ENCODE results near the gene TNFAIP8L1.

Gene TNFAIP8L1

GRCh38 chr19:4688587-4688986 lies 49.3 kb downstream of the TNFAIP8L1 start:
- Histone ChIP-seq H3K4me1 (ENCODE audit: control insufficient read depth, insufficient read depth, low read length, poor library complexity, severe bottlenecking) (no peaks in the 10 kb centered on the region), H3K9me3 (ENCODE audit: control insufficient read depth, low read length) (no peaks in the 10 kb centered on the region), H3K4me3 (ENCODE audit: insufficient read depth, low read depth, low read length, poor library complexity, severe bottlenecking) (no peak overlapping the region), H3K36me3 (ENCODE audit: control insufficient read depth, insufficient read depth, low read length) (peaks cover 66% of the 10 kb centered on the region), H3K27me3 (replicated peaks; ENCODE audit: control insufficient read depth, insufficient read depth, low read length, poor library complexity, severe bottlenecking) (no peaks in the 10 kb centered on the region), H3K27ac (ENCODE audit: insufficient read depth, low read length, poor library complexity, severe bottlenecking) (no peak overlapping the region)
- no peak for DNase-seq

DNA sequence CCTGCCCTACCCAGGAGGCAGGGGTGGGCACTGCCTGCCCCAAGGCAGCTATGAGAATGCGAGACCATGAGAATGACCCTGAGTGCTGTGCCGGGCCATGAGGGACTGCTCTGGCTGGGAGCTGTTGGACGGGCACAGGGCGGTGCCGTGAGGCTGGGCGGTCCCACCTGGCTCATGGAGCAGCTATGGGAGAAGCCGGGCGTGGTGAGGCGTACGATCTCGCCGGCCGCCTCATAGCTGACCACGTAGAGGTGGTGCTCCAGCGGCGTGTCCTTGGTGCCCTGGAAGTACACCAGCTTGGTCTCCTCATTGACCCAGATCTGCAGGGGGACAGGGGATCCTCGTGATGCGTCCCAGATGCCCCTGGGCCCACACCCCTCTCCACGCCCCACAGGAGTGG lies 50.1 kb downstream of the TNFAIP8L1 start:
- peaks cover 69% of the 10 kb centered on the region for H3K36me3 ChIP-seq (ENCODE audit: control insufficient read depth, insufficient read depth, low read length)
- no peak overlapping the region for H3K27ac ChIP-seq (ENCODE audit: insufficient read depth, low read length, poor library complexity, severe bottlenecking)
- no peak overlapping the region for H3K4me3 ChIP-seq (ENCODE audit: insufficient read depth, low read depth, low read length, poor library complexity, severe bottlenecking)
- no peaks in the 10 kb centered on the region for H3K27me3 ChIP-seq (replicated peaks; ENCODE audit: control insufficient read depth, insufficient read depth, low read length, poor library complexity, severe bottlenecking)
- DNase-seq: no peak
- H3K4me1 ChIP-seq (ENCODE audit: control insufficient read depth, insufficient read depth, low read length, poor library complexity, severe bottlenecking): no peaks in the 10 kb centered on the region
- H3K9me3 ChIP-seq (ENCODE audit: control insufficient read depth, low read length): no peaks in the 10 kb centered on the region

DNA sequence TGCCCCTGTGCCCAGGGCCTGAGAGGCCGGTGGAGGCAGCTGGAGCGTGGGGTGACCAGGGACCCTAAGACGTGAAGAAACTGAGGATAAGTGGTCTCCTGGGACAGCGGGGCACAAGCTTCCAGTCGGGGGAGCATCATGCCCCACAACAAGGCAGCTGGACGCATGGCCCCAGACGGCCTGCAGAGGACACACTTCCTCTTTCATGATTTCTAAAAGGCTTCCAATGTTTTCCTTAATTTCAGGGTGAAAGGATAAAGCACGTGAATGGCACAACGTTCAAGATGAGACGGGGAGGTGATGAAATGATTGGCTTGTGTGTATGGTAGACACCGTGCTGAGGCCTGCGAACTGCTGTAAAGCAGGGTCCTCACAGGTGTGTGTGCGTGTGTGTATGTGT lies 51.0 kb downstream of the TNFAIP8L1 start:
- Histone ChIP-seq H3K4me3 (ENCODE audit: insufficient read depth, low read depth, low read length, poor library complexity, severe bottlenecking) (no peak overlapping the region), H3K36me3 (ENCODE audit: control insufficient read depth, insufficient read depth, low read length) (peaks cover 77% of the 10 kb centered on the region), H3K9me3 (ENCODE audit: control insufficient read depth, low read length) (no peaks in the 10 kb centered on the region), H3K27ac (ENCODE audit: insufficient read depth, low read length, poor library complexity, severe bottlenecking) (no peak overlapping the region), H3K27me3 (replicated peaks; ENCODE audit: control insufficient read depth, insufficient read depth, low read length, poor library complexity, severe bottlenecking) (no peaks in the 10 kb centered on the region), H3K4me1 (ENCODE audit: control insufficient read depth, insufficient read depth, low read length, poor library complexity, severe bottlenecking) (no peaks in the 10 kb centered on the region)
- no peak for DNase-seq

GRCh38 chr19:4691373-4691772 lies 52.1 kb downstream of the TNFAIP8L1 start:
- H3K27me3 ChIP-seq (replicated peaks; ENCODE audit: control insufficient read depth, insufficient read depth, low read length, poor library complexity, severe bottlenecking): no peaks in the 10 kb centered on the region
- H3K36me3 ChIP-seq (ENCODE audit: control insufficient read depth, insufficient read depth, low read length): peaks cover 80% of the 10 kb centered on the region
- H3K4me3 ChIP-seq (ENCODE audit: insufficient read depth, low read depth, low read length, poor library complexity, severe bottlenecking): no peak overlapping the region
- no peak for DNase-seq
- no peaks in the 10 kb centered on the region for H3K9me3 ChIP-seq (ENCODE audit: control insufficient read depth, low read length)
- H3K27ac ChIP-seq (ENCODE audit: insufficient read depth, low read length, poor library complexity, severe bottlenecking): no peak overlapping the region
- no peaks in the 10 kb centered on the region for H3K4me1 ChIP-seq (ENCODE audit: control insufficient read depth, insufficient read depth, low read length, poor library complexity, severe bottlenecking)

DNA sequence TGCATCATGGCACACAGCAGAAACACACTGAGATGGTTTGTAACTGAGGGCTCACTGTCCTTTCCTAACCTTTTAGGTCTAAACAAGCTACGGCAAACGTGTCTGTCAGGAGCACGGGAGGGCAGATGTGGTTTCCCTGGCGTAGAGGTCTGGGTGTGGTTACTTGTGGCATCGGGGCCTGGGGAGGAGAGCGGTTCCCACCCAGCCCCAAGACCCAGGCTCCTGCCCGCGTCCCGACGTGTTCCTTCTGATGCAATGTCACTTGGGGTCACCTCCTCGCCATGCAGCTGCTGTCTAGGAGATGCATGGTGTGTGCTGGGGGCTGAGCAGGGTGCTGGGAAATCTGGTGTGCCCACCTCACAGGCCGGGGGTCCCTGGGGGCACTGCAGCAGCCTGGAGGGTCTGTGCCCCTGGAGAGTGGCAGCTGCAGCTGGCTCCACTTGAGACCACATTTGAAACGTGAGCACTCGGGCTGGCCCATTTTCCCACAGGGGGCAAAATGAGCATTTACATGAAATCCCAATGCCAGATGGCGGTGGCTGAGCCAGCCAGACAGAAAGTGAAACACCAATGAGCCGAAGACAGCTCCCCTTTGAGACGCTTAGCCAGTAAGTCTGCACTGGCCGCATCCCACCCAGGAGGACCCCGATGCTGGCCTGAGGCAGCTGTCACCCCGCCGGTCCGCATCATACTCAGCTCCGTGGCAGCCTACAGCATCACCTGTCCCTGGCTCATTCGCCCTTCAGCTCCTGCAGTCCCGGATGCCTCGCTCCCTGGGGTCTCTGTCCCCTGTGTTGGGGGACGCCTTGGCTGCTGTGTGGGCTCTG lies 53.1 kb downstream of the TNFAIP8L1 start:
- Histone ChIP-seq H3K9me3 (ENCODE audit: control insufficient read depth, low read length) (no peaks in the 10 kb centered on the region), H3K4me1 (ENCODE audit: control insufficient read depth, insufficient read depth, low read length, poor library complexity, severe bottlenecking) (no peaks in the 10 kb centered on the region), H3K36me3 (ENCODE audit: control insufficient read depth, insufficient read depth, low read length) (peaks cover 84% of the 10 kb centered on the region), H3K27ac (ENCODE audit: insufficient read depth, low read length, poor library complexity, severe bottlenecking) (no peak overlapping the region), H3K4me3 (ENCODE audit: insufficient read depth, low read depth, low read length, poor library complexity, severe bottlenecking) (no peak overlapping the region), H3K27me3 (replicated peaks; ENCODE audit: control insufficient read depth, insufficient read depth, low read length, poor library complexity, severe bottlenecking) (no peaks in the 10 kb centered on the region)
- DNase-seq: no peak

- Histone ChIP-seq H3K27me3 (replicated peaks; ENCODE audit: control insufficient read depth, insufficient read depth, low read length, poor library complexity, severe bottlenecking) (no peaks in the 10 kb centered on the region), H3K27ac (ENCODE audit: insufficient read depth, low read length, poor library complexity, severe bottlenecking) (no peak overlapping the region), H3K4me3 (ENCODE audit: insufficient read depth, low read depth, low read length, poor library complexity, severe bottlenecking) (no peak overlapping the region), H3K4me1 (ENCODE audit: control insufficient read depth, insufficient read depth, low read length, poor library complexity, severe bottlenecking) (no peaks in the 10 kb centered on the region), H3K36me3 (ENCODE audit: control insufficient read depth, insufficient read depth, low read length) (peaks cover 86% of the 10 kb centered on the region), H3K9me3 (ENCODE audit: control insufficient read depth, low read length) (no peaks in the 10 kb centered on the region)
- DNase-seq: no peak
Measured at GRCh38 chr19:4693078-4693350, 53.7 kb downstream of the TNFAIP8L1 start.

- no peaks in the 10 kb centered on the region for H3K9me3 ChIP-seq (ENCODE audit: control insufficient read depth, low read length)
- H3K27ac ChIP-seq (ENCODE audit: insufficient read depth, low read length, poor library complexity, severe bottlenecking): no peak overlapping the region
- no peaks in the 10 kb centered on the region for H3K4me1 ChIP-seq (ENCODE audit: control insufficient read depth, insufficient read depth, low read length, poor library complexity, severe bottlenecking)
- no peaks in the 10 kb centered on the region for H3K27me3 ChIP-seq (replicated peaks; ENCODE audit: control insufficient read depth, insufficient read depth, low read length, poor library complexity, severe bottlenecking)
- no peak overlapping the region for H3K4me3 ChIP-seq (ENCODE audit: insufficient read depth, low read depth, low read length, poor library complexity, severe bottlenecking)
- no peak for DNase-seq
- H3K36me3 ChIP-seq (ENCODE audit: control insufficient read depth, insufficient read depth, low read length): peaks cover 86% of the 10 kb centered on the region
Measured at GRCh38 chr19:4693471-4694121, 54.3 kb downstream of the TNFAIP8L1 start.

DNA sequence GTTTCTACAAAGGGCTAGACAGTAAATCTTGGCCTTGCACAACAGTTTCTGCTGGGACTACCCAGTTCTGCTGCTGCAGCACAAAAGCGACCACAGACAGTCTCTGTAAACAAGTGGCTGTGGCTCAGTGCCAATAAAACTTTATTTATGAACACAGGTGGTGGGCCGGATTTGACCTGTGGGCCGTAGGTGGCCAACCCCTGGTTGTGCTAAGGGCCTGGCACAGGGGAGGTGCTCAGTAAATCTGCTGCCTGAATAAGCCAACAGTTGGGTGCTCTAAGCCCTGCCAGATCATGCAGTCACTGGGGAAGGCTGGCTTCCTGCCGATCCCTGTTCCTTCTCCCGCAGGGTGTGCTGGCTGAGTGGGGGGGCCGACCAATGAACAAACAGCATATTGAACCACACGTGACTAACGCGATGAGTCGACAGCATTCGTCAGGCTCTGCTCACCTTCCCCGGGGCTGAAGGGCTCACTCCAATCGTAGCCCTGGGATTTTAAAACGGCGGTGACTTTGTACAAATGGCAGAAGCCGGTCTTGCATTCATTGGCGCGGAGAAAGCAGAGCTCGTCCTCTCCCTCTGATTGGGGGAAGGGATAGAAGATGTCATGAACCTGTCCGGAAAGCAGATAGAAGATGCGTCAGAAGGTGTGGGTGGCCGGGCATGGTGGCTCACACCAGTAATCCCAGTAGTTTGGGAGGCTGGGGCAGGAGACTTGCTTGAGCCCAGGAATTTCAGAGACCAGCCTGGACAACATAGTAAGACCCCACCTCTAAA lies 55.1 kb downstream of the TNFAIP8L1 start:
- Histone ChIP-seq H3K4me3 (ENCODE audit: insufficient read depth, low read depth, low read length, poor library complexity, severe bottlenecking) (no peak overlapping the region), H3K4me1 (ENCODE audit: control insufficient read depth, insufficient read depth, low read length, poor library complexity, severe bottlenecking) (no peaks in the 10 kb centered on the region), H3K36me3 (ENCODE audit: control insufficient read depth, insufficient read depth, low read length) (peaks cover 83% of the 10 kb centered on the region), H3K27ac (ENCODE audit: insufficient read depth, low read length, poor library complexity, severe bottlenecking) (no peak overlapping the region), H3K27me3 (replicated peaks; ENCODE audit: control insufficient read depth, insufficient read depth, low read length, poor library complexity, severe bottlenecking) (no peaks in the 10 kb centered on the region), H3K9me3 (ENCODE audit: control insufficient read depth, low read length) (no peaks in the 10 kb centered on the region)
- DNase-seq: no peak

- Histone ChIP-seq H3K4me1 (ENCODE audit: control insufficient read depth, insufficient read depth, low read length, poor library complexity, severe bottlenecking) (no peaks in the 10 kb centered on the region), H3K9me3 (ENCODE audit: control insufficient read depth, low read length) (no peaks in the 10 kb centered on the region), H3K36me3 (ENCODE audit: control insufficient read depth, insufficient read depth, low read length) (peaks cover 83% of the 10 kb centered on the region), H3K27ac (ENCODE audit: insufficient read depth, low read length, poor library complexity, severe bottlenecking) (no peak overlapping the region), H3K4me3 (ENCODE audit: insufficient read depth, low read depth, low read length, poor library complexity, severe bottlenecking) (no peak overlapping the region), H3K27me3 (replicated peaks; ENCODE audit: control insufficient read depth, insufficient read depth, low read length, poor library complexity, severe bottlenecking) (no peaks in the 10 kb centered on the region)
- DNase-seq: no peak
Measured at GRCh38 chr19:4695224-4695731, 56.0 kb downstream of the TNFAIP8L1 start.

DNA sequence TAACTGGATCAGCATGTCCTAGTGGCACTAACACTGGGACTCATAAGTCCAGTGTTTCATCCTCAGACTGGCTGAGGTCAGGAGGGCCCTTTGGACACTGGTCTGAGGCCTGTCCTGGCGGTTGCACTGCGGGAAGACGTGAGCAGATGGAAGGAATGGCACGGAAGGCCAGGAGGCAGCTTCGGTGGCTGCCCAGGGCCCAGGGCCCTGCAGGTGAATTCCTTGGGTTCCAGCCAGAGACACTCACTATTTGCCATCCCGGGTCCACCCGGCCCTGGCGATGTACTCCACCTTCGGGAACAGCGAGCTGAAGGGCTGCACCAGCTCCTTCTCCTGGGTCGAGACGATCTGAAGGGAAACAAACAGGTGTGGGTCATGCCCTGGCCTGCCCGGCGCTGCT lies 58.0 kb downstream of the TNFAIP8L1 start:
- Histone ChIP-seq H3K27ac (ENCODE audit: insufficient read depth, low read length, poor library complexity, severe bottlenecking) (no peak overlapping the region), H3K27me3 (replicated peaks; ENCODE audit: control insufficient read depth, insufficient read depth, low read length, poor library complexity, severe bottlenecking) (no peaks in the 10 kb centered on the region), H3K9me3 (ENCODE audit: control insufficient read depth, low read length) (no peaks in the 10 kb centered on the region), H3K4me3 (ENCODE audit: insufficient read depth, low read depth, low read length, poor library complexity, severe bottlenecking) (no peak overlapping the region), H3K4me1 (ENCODE audit: control insufficient read depth, insufficient read depth, low read length, poor library complexity, severe bottlenecking) (no peaks in the 10 kb centered on the region), H3K36me3 (ENCODE audit: control insufficient read depth, insufficient read depth, low read length) (peaks cover 90% of the 10 kb centered on the region)
- DNase-seq: no peak

Data from effector memory CD4-positive, alpha-beta T cell (primary cell).